Fibroblast of upper back skin (primary cell): ENCODE data around the gene TGFBR3.

Source experiments
- DNase-seq: peaks from one replicate; pipeline ENCODE4 v3.0.0-alpha.2; 2013

TGFBR3 gene

GRCh38 chr1:91798241-91798648, 87.7 kb downstream of the TGFBR3 start:
- DNase-seq = no peak

DNA sequence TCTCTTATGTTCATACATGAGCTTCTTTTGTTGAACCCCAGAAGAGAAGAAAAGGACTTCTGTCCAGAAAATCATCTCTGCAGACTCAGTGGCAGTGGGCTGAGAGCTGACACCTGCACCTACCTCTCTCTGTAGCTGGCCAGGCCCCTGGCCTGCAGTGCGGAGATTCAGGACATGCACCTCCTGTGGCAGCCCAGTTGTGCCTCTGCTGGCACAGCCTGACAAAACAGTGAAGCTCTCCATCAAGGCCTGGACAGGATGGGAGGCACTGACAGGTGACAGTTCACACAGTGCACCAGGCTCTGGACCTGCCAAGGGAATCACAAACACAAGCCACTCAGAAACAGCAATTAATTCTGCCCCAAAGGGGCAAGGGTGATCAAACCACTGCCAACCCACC, 88.8 kb downstream of the TGFBR3 start:
- DNase-seq = no peak

- DNase-seq = no peak
Observed at GRCh38 chr1:91796390-91796654, 89.6 kb downstream of the TGFBR3 start.

DNA sequence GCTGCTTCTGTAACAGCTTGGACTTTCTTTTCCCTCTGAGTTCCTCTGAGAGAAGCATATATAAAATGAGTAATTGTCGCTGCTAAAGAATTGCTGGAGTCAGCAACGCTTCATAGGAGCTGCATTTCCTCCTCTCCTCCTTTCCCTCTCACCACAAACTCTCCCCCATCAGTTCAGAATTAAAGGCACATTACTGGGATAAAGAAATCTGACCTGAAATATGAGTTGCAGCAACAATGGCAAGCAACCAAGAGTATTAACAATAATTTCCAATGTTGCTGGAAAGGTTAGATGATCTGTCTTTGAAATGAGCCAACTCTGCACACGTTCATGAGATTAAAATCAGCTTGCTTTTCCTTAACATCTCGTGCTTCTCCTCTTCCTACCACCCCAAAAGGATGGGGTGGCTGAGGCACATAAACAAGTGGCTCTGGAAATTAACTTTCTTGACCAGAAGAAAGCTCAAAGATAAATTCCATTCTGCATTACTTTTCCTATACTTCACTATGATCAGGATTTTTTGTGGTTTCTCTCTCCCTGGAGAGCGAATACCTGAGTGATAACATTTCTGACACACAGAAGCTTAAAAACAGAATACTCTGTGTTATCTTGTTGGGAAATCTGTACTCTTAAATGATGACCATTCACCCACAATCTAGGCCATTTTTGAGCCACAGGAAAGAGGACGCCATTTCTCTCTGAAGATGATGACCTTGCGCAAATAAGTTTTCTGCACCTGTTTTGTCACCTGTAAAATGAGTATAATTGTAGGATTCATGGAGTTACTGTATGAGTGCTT, 90.2 kb downstream of the TGFBR3 start:
- peak; percentile 91 for DNase-seq

GRCh38 chr1:91793877-91794276, 92.1 kb downstream of the TGFBR3 start:
- DNase-seq = no peak

- no peak for DNase-seq
Observed at GRCh38 chr1:91793189-91793588, 92.8 kb downstream of the TGFBR3 start.

DNA sequence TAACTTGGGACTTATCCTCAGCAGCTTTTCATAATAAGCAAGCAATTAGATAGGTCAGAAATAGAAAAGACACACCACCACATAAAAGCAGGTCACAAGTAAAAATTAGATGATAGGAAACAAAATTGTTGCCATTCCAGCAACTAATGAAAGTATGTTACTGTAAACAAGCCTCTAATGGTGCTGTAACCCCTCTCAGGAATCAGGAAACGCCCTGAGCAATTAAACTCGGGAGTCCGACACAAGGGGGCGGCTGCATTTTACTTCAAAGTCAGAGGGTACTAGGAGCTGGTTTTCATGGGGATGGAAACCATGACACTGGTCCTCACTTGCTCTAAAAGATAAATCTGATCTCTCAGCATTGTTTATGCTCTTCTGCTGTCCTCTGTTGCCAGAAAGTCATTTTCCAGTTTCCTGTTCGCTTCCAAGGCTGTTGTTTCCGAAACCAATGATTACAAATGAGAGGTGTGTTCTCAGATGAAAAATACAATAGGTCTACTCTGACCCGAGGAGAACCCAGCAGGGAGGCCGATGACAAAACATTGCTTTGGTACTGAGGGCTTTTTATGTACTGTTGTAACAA, 93.4 kb downstream of the TGFBR3 start:
- DNase-seq = no peak

DNA sequence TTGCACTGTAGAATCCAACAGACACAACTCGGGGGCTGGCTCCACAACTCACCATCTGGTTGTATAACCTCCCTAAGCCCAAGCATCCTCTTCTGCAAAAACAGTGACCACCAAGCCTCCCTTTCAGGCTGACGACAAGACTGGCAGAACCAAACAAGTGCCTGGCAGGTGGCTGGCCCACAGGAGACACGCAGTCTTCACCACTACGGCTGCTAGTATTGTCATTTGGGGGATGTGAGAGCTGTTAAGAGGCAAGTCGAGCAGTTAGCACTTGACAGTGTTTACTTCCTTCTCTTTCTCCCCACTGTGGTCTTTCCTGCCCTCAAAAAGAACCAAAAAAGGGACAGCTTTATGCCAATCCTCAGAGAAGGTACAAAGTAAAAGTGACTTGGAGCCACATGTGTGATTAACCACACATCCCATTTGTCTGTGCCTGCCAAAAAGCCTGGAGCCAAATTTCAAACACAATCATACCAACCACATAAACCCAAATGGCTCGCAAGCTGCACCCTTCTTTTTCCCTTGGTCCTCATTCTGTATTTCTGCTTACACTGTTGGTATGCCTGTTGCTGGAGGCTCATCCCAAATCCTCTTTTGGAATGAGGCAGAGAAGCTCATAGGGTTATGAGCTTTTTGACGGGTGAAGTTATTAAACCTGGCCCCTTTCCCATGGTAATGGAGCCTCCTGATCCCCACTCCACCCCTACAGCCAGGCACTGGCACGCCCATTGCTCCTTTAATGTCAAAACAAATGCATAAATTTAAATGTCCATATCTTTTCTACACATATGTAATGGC, 94.1 kb downstream of the TGFBR3 start:
- no peak for DNase-seq

DNA sequence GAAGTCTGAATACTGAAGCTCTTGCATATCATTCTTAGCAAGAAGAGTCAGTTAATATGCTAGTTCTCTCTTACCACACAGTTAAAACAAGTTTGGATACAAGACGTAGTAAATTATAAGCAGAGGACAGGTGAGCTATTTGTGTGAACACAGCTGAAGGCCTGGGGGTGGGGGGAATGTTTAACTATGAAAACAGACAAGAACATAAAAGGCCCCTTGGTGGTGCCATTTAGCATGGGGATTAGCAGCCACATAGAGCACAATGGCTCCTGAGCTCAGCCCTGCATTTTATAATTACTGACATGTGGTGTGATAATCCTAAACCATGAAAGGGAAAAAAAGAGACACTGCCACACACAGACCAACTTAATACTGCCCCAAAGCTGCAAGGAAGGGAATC, 94.8 kb downstream of the TGFBR3 start:
- DNase-seq = no peak

DNA sequence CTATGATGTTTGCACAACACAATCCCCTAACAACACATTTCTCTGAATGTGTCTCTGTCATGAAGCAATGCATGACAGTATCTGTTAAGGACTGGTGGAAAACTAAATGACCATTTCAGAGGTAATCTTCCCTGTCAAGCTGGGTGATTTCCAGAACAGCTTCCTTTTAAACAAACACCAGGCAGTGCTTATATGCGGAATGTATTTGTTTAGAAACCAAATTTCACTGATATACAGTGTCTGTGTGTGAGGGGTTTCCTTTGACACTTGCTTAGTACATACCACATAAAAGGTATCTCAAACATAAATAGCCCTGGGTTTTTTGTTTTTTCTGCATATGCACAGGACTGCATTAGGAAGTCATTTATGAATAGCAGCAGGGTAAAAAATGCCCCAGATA, 95.6 kb downstream of the TGFBR3 start:
- no peak for DNase-seq

GRCh38 chr1:91789273-91789997, 96.5 kb downstream of the TGFBR3 start:
- DNase-seq = no peak

DNA sequence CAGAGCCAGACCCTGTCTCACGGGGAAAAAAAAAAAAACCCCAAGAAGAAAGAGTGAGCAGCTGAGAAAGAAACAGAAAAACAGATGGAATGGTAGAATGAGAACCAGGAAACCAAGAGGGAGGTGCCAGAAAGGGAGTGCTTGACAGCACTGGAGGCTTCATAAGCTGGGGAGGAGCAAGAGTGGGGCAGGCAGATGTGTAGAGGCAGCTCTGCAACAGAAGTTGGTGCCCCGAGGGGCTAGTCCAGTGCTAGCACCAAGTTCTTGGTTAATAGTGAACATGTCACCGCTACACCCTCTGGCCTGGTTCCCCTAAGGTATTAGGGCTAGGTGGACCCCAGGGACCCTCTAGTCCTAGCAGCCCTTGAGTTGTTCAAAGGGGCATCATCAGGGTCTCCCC, 98.0 kb downstream of the TGFBR3 start:
- DNase-seq = no peak

GRCh38 chr1:91784616-91785015, 101.3 kb downstream of the TGFBR3 start:
- no peak for DNase-seq

DNA sequence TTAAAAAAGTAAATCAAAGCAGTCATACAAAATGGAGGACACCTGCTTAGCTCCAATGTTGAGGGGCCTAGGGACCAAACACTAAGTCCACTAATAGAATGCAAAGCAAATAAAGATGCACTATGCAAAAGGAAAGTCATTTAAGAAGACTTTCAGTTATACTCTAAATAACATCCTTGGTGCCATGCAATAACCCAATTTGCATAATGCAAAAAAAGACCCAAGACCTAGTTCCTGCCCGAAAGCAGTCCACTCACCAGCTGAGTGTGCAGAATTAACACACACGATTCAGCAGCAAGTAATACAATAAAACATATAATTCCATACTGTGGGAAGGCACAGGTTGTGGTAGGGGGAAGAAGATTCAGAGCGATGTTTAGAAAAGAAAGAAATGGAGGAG, 101.8 kb downstream of the TGFBR3 start:
- no peak for DNase-seq

- DNase-seq = no peak
Observed at GRCh38 chr1:91783423-91784170, 102.4 kb downstream of the TGFBR3 start.

GRCh38 chr1:91781901-91782622, 103.9 kb downstream of the TGFBR3 start:
- peak; percentile 55 for DNase-seq

- DNase-seq = peak; percentile 97
Observed at GRCh38 chr1:91781371-91781825, 104.6 kb downstream of the TGFBR3 start.

- DNase-seq = no peak
Observed at GRCh38 chr1:91779548-91780021, 106.4 kb downstream of the TGFBR3 start.

DNA sequence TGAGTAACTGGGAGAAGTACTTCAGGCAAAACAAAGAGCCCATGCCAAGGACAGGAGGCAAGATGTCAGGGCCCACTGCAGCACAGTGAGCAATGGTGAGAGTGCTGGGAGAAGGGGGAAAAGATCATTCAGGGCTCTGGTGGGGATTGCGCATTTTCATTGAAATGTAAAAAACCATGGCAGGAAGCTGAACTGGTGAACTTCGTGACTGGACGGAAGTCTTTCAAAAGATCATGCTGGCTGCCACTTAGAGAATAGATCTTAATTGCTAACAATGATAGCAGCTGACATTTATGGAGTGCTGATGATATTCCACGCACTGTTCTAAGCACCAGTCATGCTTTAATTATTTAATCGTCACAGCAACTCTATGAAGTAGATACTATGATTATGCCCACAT, 107.0 kb downstream of the TGFBR3 start:
- no peak for DNase-seq

GRCh38 chr1:91777630-91778300, 108.2 kb downstream of the TGFBR3 start:
- DNase-seq = no peak

DNA sequence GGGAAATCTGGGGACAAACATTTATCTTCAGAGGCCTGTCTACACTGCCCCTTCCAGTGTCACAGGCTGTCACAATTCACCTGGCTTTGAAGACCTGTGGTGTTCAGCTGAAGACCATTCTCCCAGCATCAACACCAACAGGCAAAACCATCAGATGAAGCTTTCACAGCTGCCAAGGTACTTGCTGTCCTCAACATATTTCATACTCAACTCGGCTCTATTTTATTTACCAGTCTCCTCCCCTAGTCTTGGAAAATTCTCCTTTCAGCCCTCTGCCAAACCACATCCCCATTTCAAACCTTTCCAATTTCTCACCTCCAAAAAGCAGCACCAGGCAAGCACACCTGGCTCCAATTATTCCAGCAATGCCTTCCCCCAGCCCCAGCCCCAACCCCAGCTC, 108.8 kb downstream of the TGFBR3 start:
- DNase-seq = peak; percentile 21
